Activated B cell treated with CpG ODN at 0.5 μM for 24 hours (primary cell): Measurements from ENCODE around the gene WDR81. TPM values are rescaled to one million over a fixed set of nuclear protein-coding genes. Genes with fewer than 3 reads are reported as not detected.
"Not testable (repeated sequence)": the region's sequence is repeated elsewhere in the genome, so short reads cannot be mapped to it uniquely, and the experiment has no call there.

Source experiments
- ATAC-seq: fragments of 200-7000 bp; cut with Tn5 transposase; one replicate; pipeline ENCODE4 v1.10.0; 2021; ENCODE audit warnings: low read depth, mild to moderate bottlenecking, moderate library complexity
- CTCF ChIA-PET: fragments of 350-600 bp; sonication (Branson Sonifier 250); formaldehyde crosslinking; loops from one replicate; lab custom pipeline; 2021; ENCODE audit warnings: antibody characterized with exemption; lab: Charles Lee
- POLR2A ChIA-PET: fragments of 350-600 bp; sonication (Branson Sonifier 250); formaldehyde crosslinking; loops from one replicate; lab custom pipeline; 2021; ENCODE audit warnings: antibody characterized with exemption; lab: Charles Lee
- DNase-seq: peaks from one replicate; pipeline ENCODE4 v3.0.0; 2022
- H3K27ac Mint-ChIP-seq: one replicate; pipeline ENCODE4 v1.8.0; 2020; ENCODE audit warnings: mixed read lengths
- H3K27me3 Mint-ChIP-seq: one replicate; pipeline ENCODE4 v1.8.0; 2021; ENCODE audit warnings: mixed read lengths
- H3K36me3 Mint-ChIP-seq: one replicate; pipeline ENCODE4 v1.8.0; 2021; ENCODE audit warnings: low read depth, mixed read lengths
- H3K4me1 Mint-ChIP-seq: one replicate; pipeline ENCODE4 v1.8.0; 2021; ENCODE audit warnings: mixed read lengths
- H3K4me3 Mint-ChIP-seq: one replicate; pipeline ENCODE4 v1.8.0; 2020; ENCODE audit warnings: mild to moderate bottlenecking, mixed read lengths
- H3K9me3 Mint-ChIP-seq: one replicate; pipeline ENCODE4 v1.8.0; 2020; ENCODE audit warnings: mixed read lengths
- CTCF ChIP-seq: fragments of 200-600 bp; IDR thresholded peaks from one replicate; pipeline ENCODE4 v1.8.0; 2022; ENCODE audit warnings: antibody characterized with exemption, mild to moderate bottlenecking
- intact Hi-C: fragments of 100-400 bp; cut with micrococcal nuclease; formaldehyde crosslinking; loops from one replicate; pipeline ENCODE4 v1.15.1; 2024
- total RNA-seq: library from RNA; stranded (reverse); gene quantifications from 2 replicates; pipeline ENCODE4 v1.2.3, GENCODE V29; 2022

WDR81 gene
- total RNA-seq, 1 donor from 2014 or later = 48.4 TPM

- no peak overlapping the region for H3K4me3 Mint-ChIP-seq
- no peak overlapping the region for H3K27ac Mint-ChIP-seq
- no peak for ATAC-seq
- no peaks in the 10 kb centered on the region for H3K9me3 Mint-ChIP-seq
- peaks cover 2% of the 10 kb centered on the region for H3K27me3 Mint-ChIP-seq
- intact Hi-C loops = no loop called here
- CTCF ChIA-PET = interaction anchor here (1.8 to 7.5 kb wide), 3 partner anchors 33 to 163 kb away, joined by 3 to 175 read pairs (median 10); no protein-coding TSS in a partner anchor
- no peak for DNase-seq
- POLR2A ChIA-PET = interaction anchor here (0.6 to 4.2 kb wide), 6 partner anchors 49 to 116 kb away, joined by 3 to 73 read pairs (median 8); partner anchors contain the start of gene RILP
- peaks cover 47% of the 10 kb centered on the region for H3K4me1 Mint-ChIP-seq
- H3K36me3 Mint-ChIP-seq = no peaks in the 10 kb centered on the region
- no peak for TF ChIP-seq CTCF
These were observed 5.9 kb upstream of the WDR81 start for GRCh38 chr17:1718362-1719165.

GRCh38 chr17:1720856-1721386 lies 3.6 kb upstream of the WDR81 start:
- ATAC-seq = no peak
- POLR2A ChIA-PET = interaction anchor here (0.6 to 5.4 kb wide), 16 partner anchors 9 to 366 kb away, joined by 3 to 113 read pairs (median 12); partner anchors contain the start of genes PRPF8, RILP, RPA1 and SMYD4
- peak; percentile 98 for TF ChIP-seq CTCF
- Mint-ChIP-seq H3K4me1 (peaks cover 53% of the 10 kb centered on the region), H3K27me3 (no peaks in the 10 kb centered on the region), H3K36me3 (peaks cover 4% of the 10 kb centered on the region), H3K27ac (peak overlapping the region; percentile 96), H3K4me3 (peak overlapping the region; percentile 15), H3K9me3 (no peaks in the 10 kb centered on the region)
- intact Hi-C loops = loop anchor here (1.0 kb wide), 3 partner anchors 52 to 144 kb away; no protein-coding TSS in a partner anchor
- CTCF ChIA-PET = interaction anchor here (0.8 to 7.5 kb wide), 19 partner anchors 12 to 524 kb away, joined by 3 to 175 read pairs (median 5); no protein-coding TSS in a partner anchor
- DNase-seq = no peak

- H3K27me3 Mint-ChIP-seq, DNase-seq, H3K36me3 Mint-ChIP-seq, H3K9me3 Mint-ChIP-seq: not testable (repeated sequence)
- ChIA-PET POLR2A (interaction anchor here (0.6 to 5.4 kb wide), 19 partner anchors 8 to 526 kb away, joined by 3 to 113 read pairs (median 6); partner anchors contain the start of genes PRPF8, RILP, RPA1 and SMYD4), CTCF (interaction anchor here (0.8 to 7.5 kb wide), 12 partner anchors 11 to 523 kb away, joined by 3 to 175 read pairs (median 6); no protein-coding TSS in a partner anchor)
- H3K27ac Mint-ChIP-seq = peak overlapping the region; percentile 96
- peak overlapping the region; percentile 28 for H3K4me3 Mint-ChIP-seq
- intact Hi-C loops = loop anchor here (2.0 kb wide), 1 partner anchor 367 kb away; no protein-coding TSS in a partner anchor
- peaks cover 52% of the 10 kb centered on the region for H3K4me1 Mint-ChIP-seq
- ATAC-seq = peak; percentile 9
These were observed 2.5 kb upstream of the WDR81 start for GRCh38 chr17:1722022-1722421.

- TF ChIP-seq CTCF = no peak
- Mint-ChIP-seq H3K4me1 (peaks cover 66% of the 10 kb centered on the region), H3K36me3 (peaks cover 25% of the 10 kb centered on the region), H3K4me3 (peak overlapping the region; percentile 78), H3K27me3 (no peaks in the 10 kb centered on the region), H3K27ac (peak overlapping the region; percentile 31), H3K9me3 (no peaks in the 10 kb centered on the region)
- no peak for DNase-seq
- ChIA-PET POLR2A (interaction anchor here (0.8 to 5.4 kb wide), 11 partner anchors 7 to 104 kb away, joined by 4 to 113 read pairs (median 6); partner anchors contain the start of genes RILP and SMYD4), CTCF (interaction anchor here (7.5 kb wide), 1 partner anchor 58 kb away, joined by 175 read pairs; no protein-coding TSS in a partner anchor)
- intact Hi-C loops = loop anchor here (1.0 kb wide), 2 partner anchors 8 to 9 kb away; no protein-coding TSS in a partner anchor
- ATAC-seq = peak; percentile 40
These were observed 551 bp downstream of the WDR81 start for GRCh38 chr17:1724869-1725641.
